Hepatocyte (in vitro differentiated cells): ENCODE data around the gene ZNF484. TPM values are rescaled to one million over a fixed set of nuclear protein-coding genes. Genes with fewer than 3 reads are reported as not detected.
"Not testable (repeated sequence)": the region's sequence is repeated elsewhere in the genome, so short reads cannot be mapped to it uniquely, and the experiment has no call there.

ENCODE experiments used
- DNase-seq: peaks from one replicate; pipeline ENCODE4 v3.0.0-alpha.2; 2016; ENCODE audit warnings: low spot score
- H2AFZ ChIP-seq: fragments of 200-600 bp; sonication (generic); 2 replicates; pipeline ENCODE4 v1.6.0; 2016; ENCODE audit warnings: antibody characterized with exemption, mild to moderate bottlenecking
- H3K27ac ChIP-seq: fragments of 200-600 bp; sonication (generic); 2 replicates; pipeline ENCODE4 v1.5.1; 2016; ENCODE audit warnings: mild to moderate bottlenecking
- H3K27me3 ChIP-seq: fragments of 200-600 bp; sonication (generic); 2 replicates; pipeline ENCODE4 v1.6.1; 2016
- H3K36me3 ChIP-seq: fragments of 200-600 bp; sonication (generic); replicated peaks from 2 replicates; pipeline ENCODE4 v1.5.1; 2016; ENCODE audit warnings: low read depth; ENCODE audit not compliant: insufficient read depth
- H3K4me1 ChIP-seq: fragments of 200-600 bp; sonication (generic); 2 replicates; pipeline ENCODE4 v1.5.1; 2016; ENCODE audit warnings: mild to moderate bottlenecking, moderate library complexity; ENCODE audit not compliant: insufficient read depth
- H3K4me2 ChIP-seq: fragments of 200-600 bp; sonication (generic); 2 replicates; pipeline ENCODE4 v1.6.0; 2016
- H3K4me3 ChIP-seq: fragments of 200-600 bp; sonication (generic); 2 replicates; pipeline ENCODE4 v1.5.1; 2016; ENCODE audit warnings: mild to moderate bottlenecking
- H3K79me2 ChIP-seq: fragments of 200-600 bp; sonication (generic); 2 replicates; pipeline ENCODE4 v1.6.0; 2017; ENCODE audit warnings: mild to moderate bottlenecking
- H3K9me2 ChIP-seq: fragments of 200-600 bp; sonication (generic); replicated peaks from 2 replicates; pipeline ENCODE4 v1.6.0; 2017; ENCODE audit warnings: mild to moderate bottlenecking; ENCODE audit not compliant: insufficient read depth
- H3K9me3 ChIP-seq: fragments of 200-600 bp; sonication (generic); 2 replicates; pipeline ENCODE4 v1.5.1; 2016; ENCODE audit warnings: low read depth, mild to moderate bottlenecking
- H4K20me1 ChIP-seq: fragments of 200-600 bp; sonication (generic); 2 replicates; pipeline ENCODE4 v1.6.0; 2016; ENCODE audit warnings: mild to moderate bottlenecking; ENCODE audit not compliant: insufficient read depth, poor library complexity, severe bottlenecking
- CTCF ChIP-seq: fragments of 200-600 bp; sonication (generic); IDR thresholded peaks from 2 replicates; pipeline ENCODE4 v1.5.1; 2016; ENCODE audit warnings: antibody characterized with exemption, mild to moderate bottlenecking; ENCODE audit not compliant: poor library complexity
- EZH2 ChIP-seq: fragments of 200-600 bp; sonication (generic); IDR thresholded peaks from 2 replicates; pipeline ENCODE4 v1.6.1; 2016; ENCODE audit warnings: antibody characterized with exemption, mild to moderate bottlenecking, borderline replicate concordance
- EZH2phosphoT487 ChIP-seq: fragments of 200-600 bp; sonication (generic); IDR thresholded peaks from one replicate; pipeline ENCODE4 v1.6.1; 2018; ENCODE audit warnings: antibody characterized with exemption, mild to moderate bottlenecking, low read depth, moderate library complexity; ENCODE audit not compliant: unreplicated experiment, severe bottlenecking
- WGBS: methylation state at CpG from one replicate; pipeline ENCODE4 v1.1.6; 2016; ENCODE audit warnings: low lambda C conversion rate; ENCODE audit errors: missing lambda C conversion rate; 5-methylcytosine and 5-hydroxymethylcytosine counted together
- polyA plus RNA-seq: library from polyadenylated mRNA; unstranded; fragments of >200 nt; fragmentation: Nextera tagmentation; extraction: Ambion mirVana; gene quantifications from 2 replicates; pipeline ENCODE4 v1.2.1, GENCODE V29; 2016
- total RNA-seq: library from RNA; depleted of rRNA; stranded (reverse); fragments of >200 nt; gene quantifications from 2 replicates; pipeline ENCODE4 v1.2.3, GENCODE V29; 2014

ZNF484 gene
- total and polyA plus RNA-seq, 2 experiments from 2014 or later = 1.6 to 10.3 TPM

- Histone ChIP-seq H3K4me1 (no peaks in the 10 kb centered on the region), H3K9me2 (no peaks in the 10 kb centered on the region), H3K9me3 (peaks cover 52% of the 10 kb centered on the region), H3K27me3 (no peaks in the 10 kb centered on the region), H4K20me1 (no peaks in the 10 kb centered on the region), H3K27ac (no peak overlapping the region), H3K79me2 (no peaks in the 10 kb centered on the region), H3K4me3 (no peak overlapping the region), H2AFZ (no peak overlapping the region), H3K36me3 (peaks cover 25% of the 10 kb centered on the region), H3K4me2 (no peak overlapping the region)
- WGBS = 97% methylated on average over 1 of the region's 1 CpG
- no peak for DNase-seq
- TF ChIP-seq EZH2 = no peak
- no peak for TF ChIP-seq CTCF
- no peak for TF ChIP-seq EZH2phosphoT487
These were observed 31.1 kb downstream of the ZNF484 start for GRCh38 chr9:92846662-92847145.

- not testable (repeated sequence) for H3K27ac ChIP-seq, H3K27me3 ChIP-seq, DNase-seq, H2AFZ ChIP-seq, H3K4me1 ChIP-seq, H3K9me2 ChIP-seq, H3K4me3 ChIP-seq, H3K9me3 ChIP-seq, H4K20me1 ChIP-seq, H3K4me2 ChIP-seq, H3K79me2 ChIP-seq, H3K36me3 ChIP-seq
- 94% methylated on average over 1 of the region's 1 CpG for WGBS
These were observed 39.4 kb downstream of the ZNF484 start for GRCh38 chr9:92838411-92838810.

- H3K9me2 ChIP-seq = no peaks in the 10 kb centered on the region
- no peak overlapping the region for H3K27ac ChIP-seq
- H3K4me2 ChIP-seq = no peak overlapping the region
- no peaks in the 10 kb centered on the region for H3K27me3 ChIP-seq
- DNase-seq = no peak
- no peak for TF ChIP-seq EZH2
- no peak for TF ChIP-seq CTCF
- no peak for TF ChIP-seq EZH2phosphoT487
- no peaks in the 10 kb centered on the region for H3K4me1 ChIP-seq
- no peaks in the 10 kb centered on the region for H4K20me1 ChIP-seq
- no peak overlapping the region for H3K4me3 ChIP-seq
- no peak overlapping the region for H2AFZ ChIP-seq
- no peaks in the 10 kb centered on the region for H3K79me2 ChIP-seq
- no peaks in the 10 kb centered on the region for H3K9me3 ChIP-seq
- WGBS = 99% methylated on average over 25 of the region's 25 CpGs
- no peaks in the 10 kb centered on the region for H3K36me3 ChIP-seq
These were observed 40.6 kb downstream of the ZNF484 start for GRCh38 chr9:92837191-92837590.

GRCh38 chr9:92829420-92829819, 48.4 kb downstream of the ZNF484 start:
- WGBS = 98% methylated on average over 2 of the region's 2 CpGs
- Histone ChIP-seq H3K27ac (no peak overlapping the region), H3K9me3 (no peaks in the 10 kb centered on the region), H3K4me3 (no peak overlapping the region), H2AFZ (no peak overlapping the region), H3K4me1 (no peaks in the 10 kb centered on the region), H4K20me1 (no peaks in the 10 kb centered on the region), H3K4me2 (no peak overlapping the region), H3K36me3 (no peaks in the 10 kb centered on the region), H3K27me3 (no peaks in the 10 kb centered on the region), H3K9me2 (no peaks in the 10 kb centered on the region), H3K79me2 (no peaks in the 10 kb centered on the region)
- TF ChIP-seq EZH2 (no peak), CTCF (no peak), EZH2phosphoT487 (no peak)
- no peak for DNase-seq

- not testable (repeated sequence) for H3K4me2 ChIP-seq, H3K79me2 ChIP-seq, H4K20me1 ChIP-seq, DNase-seq, H3K4me1 ChIP-seq, H3K36me3 ChIP-seq, H3K27ac ChIP-seq, H2AFZ ChIP-seq, H3K4me3 ChIP-seq, H3K27me3 ChIP-seq, H3K9me2 ChIP-seq, H3K9me3 ChIP-seq
- WGBS = 59% methylated on average over 2 of the region's 2 CpGs
These were observed 52.8 kb downstream of the ZNF484 start for GRCh38 chr9:92825065-92825464.
